Activated CD8-positive, alpha-beta memory T cell treated with anti-CD3 and anti-CD28 coated beads for 4 hours (primary cell): ENCODE results near the gene NELL2.

Experiments used
- DNase-seq, 2 donors: peaks; one replicate each; pipeline ENCODE4 v3.0.0-alpha.2; 2020; ENCODE audit warnings: low read depth in 2 of 2

Gene NELL2

DNA sequence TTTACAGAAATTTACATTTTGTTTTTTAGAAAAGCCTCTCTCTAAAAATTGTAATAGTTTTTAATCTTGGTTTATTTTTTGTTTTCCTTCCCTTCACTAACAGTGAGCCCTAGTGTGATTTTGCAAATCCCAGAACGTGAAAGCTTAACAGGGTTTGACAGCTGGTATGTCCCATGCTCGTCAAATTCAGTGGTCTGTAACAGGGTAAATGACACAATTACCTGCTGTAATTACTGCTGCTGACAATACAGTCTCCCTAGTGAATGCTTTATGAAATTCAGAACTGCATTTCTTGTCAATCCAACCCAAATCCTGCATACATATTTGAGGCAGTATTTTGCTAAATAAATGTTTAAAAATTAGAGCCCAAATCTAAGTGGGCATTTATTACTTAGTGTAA is 249.2 kb downstream of the NELL2 start:
- no peak for DNase-seq

DNA sequence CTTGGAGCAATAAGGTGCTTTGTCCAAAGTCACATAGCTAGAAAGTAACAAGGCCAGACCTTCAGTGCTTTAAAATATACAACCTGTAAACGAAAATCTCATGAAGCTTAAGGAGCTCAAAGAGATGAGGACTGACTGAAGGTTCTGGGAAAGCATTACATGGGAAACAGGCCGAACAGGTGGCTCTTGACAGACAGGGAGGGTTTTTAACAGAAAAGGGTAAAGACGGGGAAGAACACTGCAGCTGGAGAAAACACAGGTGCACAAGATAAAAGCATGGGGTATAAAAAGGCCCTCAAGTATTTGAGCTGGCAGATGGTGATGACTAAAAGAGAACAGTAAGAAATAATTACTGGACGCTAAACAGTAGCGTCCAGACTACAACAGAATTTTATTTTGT is 257.2 kb downstream of the NELL2 start:
- DNase-seq = no peak

DNA sequence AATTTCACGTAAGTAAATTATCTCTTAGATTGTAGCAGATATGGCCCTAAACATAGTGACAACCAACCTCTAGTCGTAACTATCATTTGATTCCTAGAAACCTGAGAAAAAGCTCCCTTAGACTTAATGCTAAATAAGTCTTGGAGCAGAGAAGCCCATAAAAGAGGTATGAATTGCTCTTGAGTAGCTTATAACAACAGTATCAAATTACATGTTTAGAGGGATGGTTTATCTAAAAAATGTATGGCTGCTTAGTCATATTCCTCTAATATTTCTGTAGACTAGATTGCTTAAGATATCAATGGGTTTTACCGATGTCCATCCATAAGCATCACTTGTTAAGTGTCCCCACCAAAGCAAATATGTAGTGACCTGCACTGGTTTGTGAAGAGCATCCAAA is 259.7 kb downstream of the NELL2 start:
- DNase-seq = no peak

- DNase-seq = no peak
Observed at GRCh38 chr12:44611538-44611937, 264.6 kb downstream of the NELL2 start.

DNA sequence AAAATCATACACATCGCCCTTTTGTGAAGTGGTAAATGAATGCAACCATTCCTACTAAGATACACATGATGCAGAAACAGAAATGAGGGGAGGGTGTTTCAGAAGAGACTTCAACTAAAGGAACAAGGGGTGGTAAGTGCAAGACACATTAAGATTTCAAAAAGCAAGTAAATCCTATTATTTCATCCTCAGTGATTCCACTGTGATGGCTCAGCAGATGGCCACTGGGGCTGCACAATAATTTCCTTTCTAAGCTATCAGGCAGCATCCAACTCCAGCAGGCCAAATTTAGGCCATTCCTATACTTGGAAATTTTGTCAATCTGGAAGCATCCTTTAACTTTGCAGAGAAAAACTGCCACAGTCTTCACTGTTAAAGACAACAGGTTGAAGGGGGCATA is 272.4 kb downstream of the NELL2 start:
- DNase-seq = no peak

DNA sequence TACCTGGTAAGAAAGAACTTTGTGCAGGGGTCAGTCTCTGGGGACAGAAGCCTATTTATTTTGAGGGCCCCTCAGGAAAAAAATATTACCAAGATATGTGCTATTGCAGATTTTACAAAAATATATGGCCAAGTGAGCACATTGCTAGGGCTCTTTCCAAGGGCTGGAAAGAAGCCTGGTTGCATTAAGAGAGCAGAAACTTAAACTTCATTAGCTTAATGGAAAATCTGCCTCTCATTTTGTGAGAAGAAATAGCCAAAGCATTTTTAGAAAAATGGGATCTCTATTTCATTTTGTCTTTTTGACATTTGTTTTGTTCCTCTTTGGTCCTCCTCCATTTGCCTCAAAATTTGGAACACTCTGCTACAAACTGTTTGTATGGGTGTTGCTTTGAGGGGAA is 283.5 kb downstream of the NELL2 start:
- no peak for DNase-seq

DNA sequence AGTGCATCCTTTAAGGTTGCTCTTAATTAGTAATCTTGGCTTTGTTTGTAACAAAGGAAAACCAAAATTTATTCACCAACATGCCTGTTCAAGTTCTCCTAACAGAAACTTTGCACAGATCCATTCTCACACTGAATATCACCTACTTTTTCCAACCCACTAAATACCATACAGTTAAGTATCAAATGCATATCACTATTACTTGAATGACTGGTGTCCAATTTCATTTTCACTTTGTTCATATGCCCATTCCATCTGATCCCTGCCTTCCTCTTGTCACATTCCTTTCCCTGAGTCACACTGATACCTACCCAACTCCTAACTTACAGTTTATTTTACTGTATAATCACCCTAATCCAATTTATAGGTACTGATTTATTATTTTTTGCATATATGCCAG is 286.4 kb downstream of the NELL2 start:
- no peak for DNase-seq

- no peak for DNase-seq
Observed at GRCh38 chr12:44588651-44589050, 287.5 kb downstream of the NELL2 start.

GRCh38 chr12:44584625-44585024 is 291.5 kb downstream of the NELL2 start:
- no peak for DNase-seq

DNA sequence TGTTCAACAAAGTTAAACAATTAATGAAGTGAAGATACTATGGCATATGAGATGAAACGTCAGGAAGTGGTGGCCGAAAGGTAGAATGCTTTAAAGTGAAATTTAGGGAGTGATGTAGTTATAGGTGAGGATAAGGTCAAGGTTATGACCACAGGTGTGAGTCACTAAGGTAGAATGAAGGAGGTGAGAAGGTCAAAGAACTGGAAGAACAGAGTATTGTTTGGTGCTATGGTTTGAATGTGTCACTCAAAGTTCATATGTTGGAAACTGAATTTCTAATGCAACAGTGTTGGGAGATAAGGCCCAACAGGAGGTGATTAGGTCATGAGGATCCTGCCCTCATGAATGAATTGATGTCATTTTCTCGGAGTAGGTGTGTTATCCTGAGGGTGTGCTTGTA is 293.6 kb downstream of the NELL2 start:
- DNase-seq = no peak

GRCh38 chr12:44581642-44582242 is 294.4 kb downstream of the NELL2 start:
- no peak for DNase-seq

GRCh38 chr12:44574586-44574985 is 301.5 kb downstream of the NELL2 start:
- DNase-seq = no peak

DNA sequence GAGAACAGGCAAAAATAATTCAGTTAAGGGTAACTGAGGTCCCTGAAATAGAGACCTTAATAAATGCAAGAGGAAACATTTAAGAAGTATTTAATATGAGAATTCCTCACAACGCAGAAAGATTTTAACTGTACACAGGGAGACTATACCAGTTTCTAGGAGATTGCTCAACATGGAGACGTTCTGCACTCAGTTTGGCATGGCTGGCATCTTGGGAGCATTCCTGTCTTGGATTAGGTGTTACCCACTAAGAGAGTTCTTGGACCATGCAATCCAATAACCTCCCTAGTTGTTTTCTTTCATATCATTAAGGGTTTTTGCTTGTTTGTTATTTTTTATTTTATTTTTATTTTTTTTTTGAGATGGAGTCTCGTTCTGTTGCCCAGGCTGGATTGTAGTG is 302.4 kb downstream of the NELL2 start:
- no peak for DNase-seq

DNA sequence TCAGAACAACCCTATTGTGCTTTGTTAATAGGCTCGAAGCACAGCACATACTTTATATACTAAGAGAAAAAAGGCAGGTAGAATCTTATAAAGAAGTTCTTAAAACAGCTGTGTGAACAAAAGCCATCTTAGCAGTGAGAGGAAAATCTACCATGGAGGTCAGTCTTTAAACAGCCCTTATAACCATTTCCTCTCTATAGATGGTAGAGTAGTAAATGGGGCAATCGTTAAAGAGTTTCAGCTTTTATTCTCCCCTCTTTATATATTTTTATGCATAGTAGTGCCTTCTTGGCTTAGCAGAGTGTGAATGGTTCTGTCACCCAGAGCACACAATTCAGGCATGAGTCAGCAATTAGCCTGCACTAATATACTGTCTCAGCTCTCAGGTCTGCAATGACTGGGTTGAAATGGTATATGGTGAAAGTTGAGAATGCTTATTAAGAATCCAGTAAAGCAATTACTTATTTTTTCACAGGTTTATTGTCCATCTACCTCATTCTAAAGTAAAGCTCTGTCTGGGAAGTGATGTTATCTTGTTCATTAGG is 305.0 kb downstream of the NELL2 start:
- no peak for DNase-seq

GRCh38 chr12:44570036-44570583 is 306.0 kb downstream of the NELL2 start:
- DNase-seq = no peak

GRCh38 chr12:44565163-44565562 is 311.0 kb downstream of the NELL2 start:
- no peak for DNase-seq

DNA sequence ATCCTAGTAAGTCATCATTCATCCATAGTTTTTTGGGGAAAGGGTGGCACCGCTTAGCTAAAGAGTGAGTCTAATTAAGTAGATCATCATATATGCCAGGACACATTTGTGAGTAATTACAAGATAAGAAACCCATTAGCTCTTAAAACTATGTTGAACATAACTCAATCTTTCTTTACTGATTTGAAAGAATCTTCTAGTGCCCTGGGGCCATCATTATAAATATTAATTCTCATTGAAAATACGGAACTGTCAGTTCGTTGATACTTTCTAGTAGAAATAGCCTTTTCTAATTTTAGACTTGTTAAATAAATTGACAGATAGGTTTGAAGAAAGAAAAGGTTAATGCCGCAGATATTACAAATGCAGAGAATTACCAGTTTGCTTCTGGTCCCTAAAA is 312.6 kb downstream of the NELL2 start:
- DNase-seq = no peak

- DNase-seq = no peak
Observed at GRCh38 chr12:44558340-44559100, 317.6 kb downstream of the NELL2 start.

- DNase-seq = no peak
Observed at GRCh38 chr12:44555454-44555853, 320.7 kb downstream of the NELL2 start.

DNA sequence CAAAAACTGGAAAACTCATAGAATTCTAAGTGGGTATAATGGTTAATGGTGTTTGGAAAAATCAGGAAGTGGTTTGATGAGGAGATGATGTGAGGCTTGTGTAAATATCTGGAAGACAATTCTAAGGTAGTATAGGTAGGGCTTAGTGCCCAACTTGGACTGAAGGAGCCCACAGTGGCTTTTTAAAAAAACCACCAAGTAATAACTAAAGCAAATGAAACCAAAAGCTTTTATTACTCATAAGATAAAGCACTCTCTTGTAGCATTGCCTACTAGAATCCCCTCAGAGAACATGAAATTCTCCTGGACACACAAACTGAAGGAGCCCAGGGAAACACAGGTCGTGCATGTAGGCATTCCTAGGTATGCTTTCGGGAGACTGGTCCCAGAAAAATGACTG is 324.5 kb downstream of the NELL2 start:
- no peak for DNase-seq

DNA sequence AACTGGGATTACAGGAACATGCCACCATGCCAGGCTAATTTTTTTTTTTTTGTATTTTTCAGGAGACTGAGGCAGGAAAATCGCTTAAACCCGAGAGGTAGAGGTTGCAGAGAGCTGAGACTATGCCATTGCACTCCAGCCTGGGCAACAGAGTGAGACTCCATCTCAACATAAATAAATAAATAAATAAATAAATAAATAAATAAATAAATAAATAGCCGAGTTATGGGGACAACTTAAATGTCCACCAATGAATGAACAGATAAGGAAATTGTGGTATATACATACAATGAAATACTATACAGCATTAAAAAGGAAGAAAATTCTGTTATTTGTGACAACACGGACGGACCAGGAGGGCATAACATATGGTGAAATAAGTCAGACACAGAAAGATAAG is 325.7 kb downstream of the NELL2 start:
- DNase-seq = no peak

- DNase-seq = no peak
Observed at GRCh38 chr12:44546060-44546459, 330.1 kb downstream of the NELL2 start.

DNA sequence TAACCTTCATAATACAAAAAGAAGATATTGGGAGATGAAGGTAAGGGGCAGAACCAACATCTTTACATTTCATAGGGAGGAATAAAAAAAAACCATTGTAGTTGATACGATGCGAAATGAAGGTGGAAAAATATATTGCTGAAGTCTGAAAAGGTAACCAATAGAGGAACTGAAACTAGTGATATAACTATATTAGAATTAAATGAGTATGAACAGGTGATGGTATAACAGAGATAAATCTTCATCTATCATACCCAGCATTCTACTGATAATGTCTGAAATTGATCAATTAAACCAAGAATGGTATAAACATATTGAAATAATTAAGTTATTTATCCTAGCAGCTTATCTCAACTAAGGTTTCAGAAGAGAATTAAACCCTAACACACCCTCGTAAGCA is 332.1 kb downstream of the NELL2 start:
- no peak for DNase-seq
